Body of pancreas (tissue), 4 donors: Measurements from ENCODE around the gene CCDC195.

Experiments
- CTCF ChIP-seq, 7 experiments: fragments of 450-650 bp in 4 of 7; fragments of 200-600 bp in 3 of 7; sonication (generic) in 3 of 7; IDR thresholded peaks; one replicate each; pipeline ENCODE4 v1.5.1; 2016 to 2019; ENCODE audit warnings: antibody characterized with exemption in 7 of 7
- POLR2A ChIP-seq, 3 donors: fragments of 450-650 bp; IDR thresholded peaks; one replicate each; pipeline ENCODE4 v1.6.1; 2016; ENCODE audit warnings: antibody characterized with exemption in 3 of 3, mild to moderate bottlenecking in 2 of 3

GRCh38 chr2:224668123-224668909 is 47.8 kb downstream of the CCDC195 start:
- no peak for TF ChIP-seq CTCF (IDR thresholded peaks at IDR 0.05)
- TF ChIP-seq POLR2A (IDR thresholded peaks at IDR 0.05) = no peak
